HG02943 (cell line): ENCODE results near the gene CDK7.
"Not testable (repeated sequence)": the region's sequence is repeated elsewhere in the genome, so short reads cannot be mapped to it uniquely, and the experiment has no call there.

Experiments
- ATAC-seq: cut with Tn5 transposase; IDR thresholded peaks from one replicate; pipeline ENCODE4 v1.9.1; 2021; ENCODE audit warnings: mild to moderate bottlenecking, low read depth, moderate library complexity; ENCODE audit not compliant: unreplicated experiment

The CDK7 gene

DNA sequence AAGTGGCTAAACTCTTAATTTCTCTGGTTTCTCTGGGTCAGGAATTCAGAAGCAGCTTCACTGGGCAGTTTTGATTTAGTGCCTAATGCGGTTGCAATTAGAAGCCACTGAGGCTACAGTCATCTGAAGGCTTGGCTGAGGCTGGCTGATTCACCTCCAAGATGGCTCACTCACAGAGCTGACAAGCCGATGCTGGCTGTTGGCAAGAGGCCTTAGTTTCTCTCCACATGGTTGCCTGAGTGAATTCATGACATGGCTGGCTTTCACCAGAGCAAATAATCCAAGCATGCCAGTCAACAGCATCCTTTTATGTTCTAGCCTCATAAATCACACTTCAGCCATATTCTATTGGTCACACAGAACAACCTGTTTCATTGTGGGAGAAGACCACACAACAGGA is 2.8 kb upstream of the CDK7 start:
- ATAC-seq = no peak

DNA sequence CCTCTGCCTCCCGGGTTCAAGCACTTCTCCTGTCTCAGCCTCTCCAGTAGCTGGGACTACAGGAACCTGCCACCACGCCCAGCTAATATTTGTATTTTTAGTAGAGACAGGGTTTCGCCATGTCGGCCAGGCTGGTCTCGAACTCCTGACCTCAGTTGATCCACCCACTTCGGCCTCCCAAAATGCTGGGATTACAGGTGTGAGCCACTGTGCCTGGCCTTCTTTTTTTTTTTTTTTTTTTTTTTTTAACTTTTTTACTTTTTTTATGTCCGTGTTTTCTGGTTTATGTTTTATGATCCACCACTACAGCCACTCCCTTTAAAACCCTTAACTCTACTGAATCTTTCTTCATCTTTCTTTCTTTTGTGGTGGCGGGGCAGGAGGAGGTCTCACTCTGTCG is 2.0 kb downstream of the CDK7 start:
- ATAC-seq = not testable (repeated sequence)

DNA sequence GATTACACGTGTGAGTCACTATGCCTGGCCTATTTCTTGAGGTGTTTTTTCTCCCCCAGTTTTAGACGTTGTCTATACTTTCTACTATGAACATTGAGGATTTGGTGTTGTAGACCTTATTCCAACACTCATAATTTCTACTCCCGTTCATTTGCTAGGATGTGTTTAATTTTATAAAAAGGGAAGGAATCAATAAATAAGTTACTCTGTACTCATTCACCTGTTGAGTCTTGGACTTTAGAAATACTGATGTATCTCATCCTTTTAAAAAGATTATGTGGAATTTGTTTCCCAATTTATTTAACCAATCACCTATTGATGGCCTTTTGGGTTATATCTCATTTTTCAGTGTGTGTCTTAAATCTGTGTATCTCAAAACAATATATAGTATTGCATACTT is 3.2 kb downstream of the CDK7 start:
- ATAC-seq = no peak

DNA sequence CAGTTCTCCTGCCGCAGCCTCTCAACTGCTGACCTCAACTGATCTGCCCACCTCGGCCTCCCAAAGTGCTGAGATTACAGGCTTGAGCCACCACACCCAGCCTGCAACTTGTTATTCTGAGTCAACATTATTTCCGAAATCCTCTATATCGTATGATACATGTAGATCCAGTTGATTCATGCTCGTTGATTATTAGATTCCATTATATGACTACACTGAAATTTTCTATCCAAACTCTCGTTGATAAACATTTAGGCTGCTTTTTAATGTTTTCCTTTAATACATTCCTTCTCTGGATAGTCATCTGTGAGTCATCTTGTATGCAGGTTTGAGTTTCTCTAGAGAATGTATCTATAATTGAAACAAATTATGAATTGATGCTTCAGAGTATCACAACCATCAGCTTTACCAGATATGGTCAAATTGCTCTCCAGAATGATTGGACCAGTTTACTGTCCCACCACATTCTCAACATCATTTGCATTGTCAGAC is 4.1 kb downstream of the CDK7 start:
- ATAC-seq = no peak

DNA sequence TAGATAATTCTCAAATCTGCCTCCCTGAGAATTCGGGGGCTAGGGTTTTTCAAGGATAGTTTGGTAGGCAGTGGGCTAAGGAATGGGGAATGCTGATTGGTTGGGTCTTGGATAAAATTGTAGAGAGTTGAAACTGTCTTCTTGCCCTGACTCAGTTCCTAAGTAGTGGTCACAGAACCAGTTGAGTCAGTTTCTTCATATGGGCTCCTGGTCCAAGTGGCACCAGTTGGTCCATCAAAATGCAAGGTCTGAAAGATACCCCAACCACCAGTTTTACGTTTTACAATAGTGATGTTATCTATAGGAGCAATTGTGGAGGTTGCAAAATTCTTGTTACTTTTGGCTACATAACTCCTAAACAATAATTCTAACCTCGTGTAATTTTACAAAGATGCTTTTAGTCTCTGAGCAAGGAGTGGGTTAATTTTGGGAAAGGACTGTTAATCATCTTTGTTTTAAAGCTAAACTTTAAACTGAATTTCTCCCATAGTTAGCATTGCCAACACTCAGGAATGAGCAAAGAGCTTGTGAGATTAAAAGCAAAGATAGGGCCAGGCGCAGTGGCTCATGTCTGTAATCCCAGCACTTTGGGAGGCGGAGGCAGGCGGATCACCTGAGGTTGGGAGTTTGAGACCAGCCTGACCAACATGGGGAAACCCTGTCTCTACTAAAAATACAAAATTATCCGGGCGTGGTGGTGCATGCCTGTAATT is 7.7 kb downstream of the CDK7 start:
- ATAC-seq = no peak

DNA sequence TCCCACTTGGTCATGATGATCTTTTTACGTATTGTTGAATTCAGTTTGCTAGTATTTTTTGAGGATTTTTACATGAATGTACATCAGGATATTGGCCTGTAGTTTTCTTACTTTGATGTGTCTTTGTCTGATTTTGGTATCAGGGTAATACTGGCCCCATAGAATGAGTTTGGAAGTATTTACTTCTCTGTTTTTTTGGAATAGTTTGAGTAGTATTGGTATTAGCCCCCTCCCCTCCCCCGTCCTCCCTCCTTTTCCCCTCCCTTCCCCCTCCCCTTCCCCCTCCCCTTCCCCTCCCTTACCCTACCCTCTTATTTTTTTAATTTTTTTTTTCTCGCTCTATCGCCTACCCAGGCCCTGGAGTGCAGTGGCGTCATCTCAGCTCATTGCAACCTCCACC is 10.3 kb downstream of the CDK7 start:
- ATAC-seq = no peak

DNA sequence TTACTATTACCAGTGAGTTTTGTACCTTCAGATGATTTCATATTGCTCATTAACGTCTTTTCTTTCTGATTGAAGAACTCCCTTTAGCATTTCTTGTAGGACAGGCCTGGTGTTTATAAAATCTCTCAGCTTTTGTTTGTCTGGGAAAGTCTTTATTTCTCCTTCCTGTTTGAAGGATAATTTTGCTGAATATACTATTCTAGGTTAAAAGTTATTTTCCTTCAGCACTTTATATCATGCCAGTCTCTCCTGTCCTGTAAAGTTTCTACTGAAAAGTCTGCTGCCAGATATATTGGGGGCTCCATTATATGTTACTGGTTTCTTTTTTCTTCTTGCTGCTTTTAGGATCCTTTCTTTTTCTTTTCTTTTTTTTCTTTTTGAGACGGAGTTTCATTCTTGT is 13.3 kb downstream of the CDK7 start:
- no peak for ATAC-seq

DNA sequence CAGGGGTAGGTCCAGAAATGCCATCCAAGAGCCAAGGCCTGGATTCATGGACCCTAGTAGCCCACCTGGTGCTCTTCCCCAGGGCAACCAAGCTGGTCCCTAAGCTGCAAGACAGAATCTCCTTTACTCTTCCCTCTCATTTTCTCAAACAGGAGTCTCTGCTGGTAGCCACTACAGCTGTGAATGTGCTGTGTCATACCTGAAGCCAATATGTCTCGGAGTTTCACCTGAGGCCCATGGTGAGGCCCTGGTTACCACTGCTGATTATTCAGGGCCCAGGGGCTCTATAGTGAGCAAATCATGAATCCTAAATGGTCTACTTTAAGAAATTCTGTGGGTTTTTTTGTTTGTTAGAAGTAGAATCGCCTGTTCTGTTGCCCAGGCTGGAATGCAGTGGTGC is 15.9 kb downstream of the CDK7 start:
- ATAC-seq = no peak

DNA sequence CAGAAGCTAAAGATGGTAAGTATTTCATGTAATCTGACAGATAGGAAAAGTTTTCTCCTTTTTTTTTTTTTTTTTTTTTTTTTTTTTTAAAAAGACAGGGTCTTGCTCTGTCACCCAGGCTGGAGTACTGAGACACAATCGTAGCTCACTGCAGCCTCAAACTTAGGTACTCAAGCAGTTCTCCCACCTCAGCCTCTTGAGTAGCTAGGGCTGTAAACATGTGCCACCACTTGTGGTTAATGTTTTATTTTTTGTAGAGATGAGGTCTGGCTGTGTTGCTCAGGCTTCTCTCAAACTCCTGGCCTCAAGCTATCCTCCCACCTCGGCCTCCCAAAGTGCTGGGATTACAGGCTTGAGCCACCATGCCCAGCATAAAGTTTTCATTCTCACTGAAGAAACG is 17.8 kb downstream of the CDK7 start:
- ATAC-seq = no peak

DNA sequence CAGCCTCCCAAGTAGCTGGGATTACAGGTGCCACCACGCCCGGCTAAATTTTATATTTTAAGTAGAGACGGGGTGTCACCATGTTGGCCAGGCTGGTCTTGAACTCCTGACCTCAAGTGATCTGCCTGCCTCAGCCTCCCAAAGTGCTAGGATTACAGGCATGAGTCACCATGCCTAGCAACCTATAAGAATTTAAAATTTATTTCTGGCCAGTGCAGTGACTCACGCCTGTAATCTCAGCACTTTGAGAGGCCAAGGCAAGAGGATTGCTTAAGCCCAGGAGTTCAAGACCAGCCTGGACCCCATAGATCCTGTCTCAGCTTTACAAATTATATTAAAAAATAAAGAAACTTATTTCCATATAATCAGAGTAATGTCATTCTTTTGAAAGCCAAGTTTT is 21.3 kb downstream of the CDK7 start:
- not testable (repeated sequence) for ATAC-seq

DNA sequence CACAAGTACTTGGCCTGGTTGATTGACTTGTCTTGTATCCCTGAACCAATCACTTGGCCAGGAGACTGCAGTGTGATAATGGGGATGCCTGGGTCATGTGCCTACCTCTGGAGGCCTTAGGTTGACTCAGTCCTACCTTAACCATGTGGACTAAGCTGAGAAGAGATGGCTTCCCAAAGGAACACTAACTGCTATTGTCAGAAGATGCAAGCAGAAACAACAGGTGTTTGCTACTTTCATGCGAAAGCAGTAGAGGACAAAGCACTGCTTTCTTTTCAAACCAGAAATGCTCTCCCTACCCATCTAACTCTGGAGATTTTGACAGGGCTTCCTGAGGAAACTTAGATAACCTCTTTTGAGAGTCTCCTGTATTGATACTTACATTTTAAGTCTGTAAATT is 22.9 kb downstream of the CDK7 start:
- ATAC-seq = no peak

DNA sequence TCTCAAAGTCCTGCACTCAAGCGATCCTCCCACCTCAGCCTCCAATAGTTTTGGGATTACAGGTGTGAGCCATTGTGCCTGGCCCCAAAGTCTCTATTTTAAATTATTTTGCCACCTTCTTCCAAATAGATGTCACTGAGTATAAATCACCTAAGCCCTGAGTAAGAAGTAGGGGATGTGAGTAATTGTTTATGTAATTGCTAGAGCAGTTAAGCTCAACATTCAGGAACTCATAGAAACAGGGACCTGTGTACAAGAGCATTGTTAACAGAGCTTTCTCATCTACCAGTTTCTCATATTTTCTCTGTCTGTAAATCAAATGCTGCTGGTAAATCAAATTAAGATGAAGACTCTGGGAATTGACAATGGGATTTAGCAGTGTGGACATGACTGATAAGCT is 26.3 kb downstream of the CDK7 start:
- no peak for ATAC-seq

DNA sequence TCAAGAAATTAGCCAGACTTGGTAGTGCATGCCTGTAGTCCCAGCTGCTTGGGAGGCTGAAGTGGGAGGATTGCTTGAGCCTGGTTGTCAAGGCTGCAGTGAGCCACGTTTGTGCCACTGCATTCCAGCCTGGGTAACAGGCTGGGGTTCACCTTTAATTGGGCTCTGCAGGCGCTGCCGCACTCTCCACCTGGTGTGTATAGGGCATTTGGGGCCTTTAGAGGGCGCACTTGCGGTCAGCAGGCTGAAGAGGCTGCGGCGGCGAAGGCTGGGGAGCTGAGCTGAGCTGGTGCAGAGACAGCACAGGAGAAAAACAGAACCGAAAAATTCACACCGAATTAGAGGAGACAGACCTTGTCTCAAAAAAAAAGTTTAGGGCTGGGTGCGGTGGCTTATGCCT is 31.2 kb downstream of the CDK7 start:
- no peak for ATAC-seq

DNA sequence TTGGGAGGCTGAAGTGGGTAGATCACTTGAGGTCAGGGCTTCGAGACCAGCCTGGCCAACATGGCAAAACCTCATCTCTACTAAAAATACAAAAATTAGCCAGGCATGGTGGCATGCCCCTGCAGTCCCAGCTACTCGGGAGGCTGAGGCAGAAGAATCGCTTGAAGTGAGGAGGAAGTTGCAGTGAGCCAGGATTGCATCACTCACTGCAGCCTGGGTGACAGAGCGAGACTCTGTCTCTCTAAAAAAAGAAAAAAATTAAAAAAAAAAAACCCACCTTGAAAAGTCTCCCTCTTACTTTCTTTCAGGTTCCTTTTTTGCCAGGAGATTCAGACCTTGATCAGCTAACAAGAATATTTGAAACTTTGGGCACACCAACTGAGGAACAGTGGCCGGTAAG is 34.2 kb downstream of the CDK7 start:
- ATAC-seq = no peak

DNA sequence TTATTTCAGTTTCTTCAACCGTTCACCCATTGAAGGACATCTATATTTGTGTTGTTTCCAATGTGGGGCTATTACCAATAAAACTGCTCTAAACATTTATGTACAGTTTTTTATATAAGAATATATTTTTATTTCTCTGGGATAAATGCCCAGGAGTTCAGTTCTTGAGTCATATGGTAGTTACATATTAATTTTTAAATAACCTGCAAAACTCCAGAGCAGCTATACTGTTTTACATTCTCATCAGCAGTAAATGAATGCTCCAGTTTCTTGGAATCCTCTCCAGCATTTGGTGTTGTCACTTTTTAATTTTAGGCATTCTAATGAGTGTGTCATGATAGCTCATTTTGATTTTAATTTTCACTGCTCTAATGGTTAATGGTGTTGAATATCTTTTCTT is 36.2 kb downstream of the CDK7 start:
- ATAC-seq = no peak

DNA sequence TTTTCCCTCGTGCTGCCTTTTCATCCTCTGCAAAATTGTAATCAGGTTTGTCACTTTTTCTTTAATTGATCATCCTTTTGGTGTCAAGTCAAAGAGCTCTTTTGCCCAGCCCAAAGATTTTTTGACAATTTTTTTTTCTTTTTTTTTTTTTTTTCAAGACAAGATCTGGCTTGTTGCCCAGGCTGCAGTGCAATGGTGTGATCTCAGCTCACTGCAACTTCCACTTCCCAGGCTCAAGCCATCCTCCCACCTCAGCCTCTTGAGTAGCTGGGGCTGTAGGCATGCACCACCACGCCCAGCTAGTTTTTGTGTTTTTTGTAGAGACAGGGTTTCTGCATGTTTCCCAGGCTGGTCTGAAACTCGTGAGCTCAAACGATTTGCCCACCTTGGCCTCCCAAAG is 36.7 kb downstream of the CDK7 start:
- ATAC-seq = no peak

DNA sequence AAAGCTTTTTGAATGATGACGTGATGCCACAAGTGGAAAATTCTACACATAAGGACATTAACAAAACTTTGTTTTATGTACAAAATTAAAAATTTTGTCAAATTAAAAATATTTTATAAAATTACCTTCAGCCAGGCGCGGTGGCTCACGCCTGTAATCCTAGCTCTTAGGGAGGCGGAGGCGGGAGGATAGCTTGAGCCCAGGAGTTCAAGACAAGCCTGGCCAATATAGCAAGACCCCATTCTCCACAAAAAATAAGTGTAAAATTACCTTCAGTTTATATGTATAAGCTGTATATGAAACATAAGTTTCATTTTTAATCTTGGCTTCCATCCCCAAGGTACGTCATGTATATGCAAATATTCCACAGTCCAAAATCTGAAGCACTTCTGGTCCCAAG is 40.9 kb downstream of the CDK7 start:
- no peak for ATAC-seq

DNA sequence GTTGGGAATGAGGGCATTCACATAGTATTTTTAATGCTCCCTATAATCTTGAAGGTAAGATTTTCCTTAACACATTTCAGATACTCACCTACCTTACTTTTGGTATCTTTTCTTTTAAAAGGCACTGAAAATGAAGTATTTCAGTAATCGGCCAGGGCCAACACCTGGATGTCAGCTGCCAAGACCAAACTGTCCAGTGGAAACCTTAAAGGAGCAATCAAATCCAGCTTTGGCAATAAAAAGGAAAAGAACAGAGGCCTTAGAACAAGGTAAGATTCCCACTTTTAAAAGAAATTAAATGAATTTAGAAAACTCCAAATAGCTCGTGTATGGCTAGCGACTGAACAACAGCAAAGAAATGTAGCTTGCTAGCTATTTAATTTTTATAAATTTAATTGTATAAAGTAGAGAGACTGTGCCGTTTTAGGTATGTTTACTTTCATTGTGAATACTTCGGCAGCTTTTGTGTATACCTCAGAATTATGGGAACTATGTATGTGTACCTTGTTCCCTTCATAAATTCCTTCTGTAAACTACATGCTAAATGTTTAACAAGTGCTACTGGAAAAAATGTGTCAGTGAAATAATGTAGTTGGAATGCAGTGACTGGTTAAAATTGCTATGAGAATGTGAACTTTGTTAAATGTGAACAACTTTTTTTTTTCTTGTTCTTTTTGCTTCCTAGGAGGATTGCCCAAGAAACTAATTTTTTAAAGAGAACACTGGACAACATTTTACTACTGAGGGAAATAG is 41.9 kb downstream of the CDK7 start:
- no peak for ATAC-seq

DNA sequence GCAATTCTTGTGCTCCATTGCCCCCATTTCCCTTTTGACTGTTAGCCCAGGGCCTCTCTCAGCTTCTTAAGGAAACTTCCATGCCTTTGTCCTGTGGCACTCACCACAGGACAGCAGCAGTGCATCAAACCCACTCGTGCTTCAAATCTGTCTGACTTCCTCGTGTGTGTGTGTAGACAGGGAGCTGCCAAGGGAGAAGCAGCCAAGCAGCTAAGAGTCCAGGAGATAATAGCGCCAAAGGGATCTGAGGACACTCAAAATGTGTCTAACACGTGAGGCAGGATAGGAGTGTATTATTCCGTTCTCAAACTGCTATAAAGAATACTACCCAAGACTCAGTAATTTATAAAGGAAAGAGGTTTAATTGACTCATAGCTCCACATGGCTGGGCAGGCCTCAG is 44.8 kb downstream of the CDK7 start:
- no peak for ATAC-seq

DNA sequence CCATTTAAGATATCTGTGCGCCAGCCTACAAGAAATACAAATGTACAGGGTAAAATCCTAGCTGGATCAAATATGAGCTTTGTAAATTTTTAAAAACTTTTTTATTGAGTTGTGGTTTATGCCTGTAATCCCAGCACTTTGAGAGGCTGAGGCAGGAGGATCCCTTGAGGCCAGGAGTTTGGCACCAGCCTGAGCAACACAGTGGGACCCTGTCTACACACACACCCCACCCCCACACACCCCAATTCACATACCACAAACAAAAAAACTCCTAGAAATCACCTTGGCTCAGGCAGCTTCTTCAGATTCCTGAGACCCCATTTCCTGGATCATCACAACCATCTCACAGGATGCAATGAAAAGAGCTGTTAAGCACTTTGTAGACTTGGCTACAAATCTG is 46.4 kb downstream of the CDK7 start:
- ATAC-seq = no peak

DNA sequence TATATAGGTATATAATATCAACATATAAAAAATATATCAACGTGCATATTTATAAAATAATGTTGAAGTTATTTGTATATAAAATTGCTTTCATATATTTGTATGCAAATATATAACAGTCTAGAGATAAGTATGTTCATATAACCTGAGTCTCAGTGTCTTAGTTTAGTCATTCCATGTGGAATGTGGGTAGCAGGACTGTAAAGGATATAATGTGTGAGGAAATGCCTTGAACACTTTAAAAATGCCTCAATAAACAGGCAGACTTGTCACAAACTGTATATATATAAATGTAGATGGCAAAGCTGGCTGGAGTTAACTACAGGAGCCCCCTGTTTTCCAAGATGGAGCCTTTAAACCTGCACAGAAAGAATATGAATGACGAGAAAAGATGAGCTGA is 49.5 kb downstream of the CDK7 start:
- ATAC-seq = no peak

DNA sequence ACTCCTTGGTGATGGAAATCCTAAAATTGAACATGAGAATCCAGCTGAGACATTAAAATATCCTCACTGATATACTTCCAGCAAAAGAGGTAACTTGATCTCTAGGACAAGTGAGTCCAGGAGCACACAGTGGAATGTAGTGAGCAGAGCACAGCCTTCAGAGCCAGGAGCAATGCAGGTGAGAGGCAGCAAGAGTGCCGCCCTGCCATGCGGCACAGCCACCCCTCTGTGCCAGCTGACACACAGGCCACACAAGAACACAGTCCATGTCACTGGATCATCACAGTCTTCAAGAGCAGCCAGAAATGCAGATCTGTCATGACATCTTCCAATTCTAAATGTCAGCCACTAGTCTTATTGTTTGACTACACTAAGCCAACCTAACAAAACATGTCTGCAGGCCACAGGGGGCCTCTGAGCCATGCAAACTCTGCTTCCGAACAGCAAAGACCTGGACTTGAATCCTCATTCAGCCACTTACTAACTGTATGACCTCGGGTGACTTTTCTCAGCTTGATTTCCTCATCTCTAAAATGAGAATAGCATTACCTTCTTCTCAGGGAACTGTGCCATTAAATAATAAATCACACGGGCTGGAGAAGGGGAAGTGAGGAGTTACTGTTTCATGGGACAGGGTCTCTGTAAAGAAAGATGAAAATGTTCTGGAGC is 50.9 kb downstream of the CDK7 start:
- ATAC-seq = no peak
